ENCODE measurements around the gene TOGARAM1. TPM values are rescaled to one million over a fixed set of nuclear protein-coding genes. Genes with fewer than 3 reads are reported as not detected.

The TOGARAM1 gene, protein sequence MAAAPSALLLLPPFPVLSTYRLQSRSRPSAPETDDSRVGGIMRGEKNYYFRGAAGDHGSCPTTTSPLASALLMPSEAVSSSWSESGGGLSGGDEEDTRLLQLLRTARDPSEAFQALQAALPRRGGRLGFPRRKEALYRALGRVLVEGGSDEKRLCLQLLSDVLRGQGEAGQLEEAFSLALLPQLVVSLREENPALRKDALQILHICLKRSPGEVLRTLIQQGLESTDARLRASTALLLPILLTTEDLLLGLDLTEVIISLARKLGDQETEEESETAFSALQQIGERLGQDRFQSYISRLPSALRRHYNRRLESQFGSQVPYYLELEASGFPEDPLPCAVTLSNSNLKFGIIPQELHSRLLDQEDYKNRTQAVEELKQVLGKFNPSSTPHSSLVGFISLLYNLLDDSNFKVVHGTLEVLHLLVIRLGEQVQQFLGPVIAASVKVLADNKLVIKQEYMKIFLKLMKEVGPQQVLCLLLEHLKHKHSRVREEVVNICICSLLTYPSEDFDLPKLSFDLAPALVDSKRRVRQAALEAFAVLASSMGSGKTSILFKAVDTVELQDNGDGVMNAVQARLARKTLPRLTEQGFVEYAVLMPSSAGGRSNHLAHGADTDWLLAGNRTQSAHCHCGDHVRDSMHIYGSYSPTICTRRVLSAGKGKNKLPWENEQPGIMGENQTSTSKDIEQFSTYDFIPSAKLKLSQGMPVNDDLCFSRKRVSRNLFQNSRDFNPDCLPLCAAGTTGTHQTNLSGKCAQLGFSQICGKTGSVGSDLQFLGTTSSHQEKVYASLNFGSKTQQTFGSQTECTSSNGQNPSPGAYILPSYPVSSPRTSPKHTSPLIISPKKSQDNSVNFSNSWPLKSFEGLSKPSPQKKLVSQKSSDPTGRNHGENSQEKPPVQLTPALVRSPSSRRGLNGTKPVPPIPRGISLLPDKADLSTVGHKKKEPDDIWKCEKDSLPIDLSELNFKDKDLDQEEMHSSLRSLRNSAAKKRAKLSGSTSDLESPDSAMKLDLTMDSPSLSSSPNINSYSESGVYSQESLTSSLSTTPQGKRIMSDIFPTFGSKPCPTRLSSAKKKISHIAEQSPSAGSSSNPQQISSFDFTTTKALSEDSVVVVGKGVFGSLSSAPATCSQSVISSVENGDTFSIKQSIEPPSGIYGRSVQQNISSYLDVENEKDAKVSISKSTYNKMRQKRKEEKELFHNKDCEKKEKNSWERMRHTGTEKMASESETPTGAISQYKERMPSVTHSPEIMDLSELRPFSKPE (N-terminal part only)
- 11.3 and 19.4 TPM in 2 replicates for total RNA-seq

DNA sequence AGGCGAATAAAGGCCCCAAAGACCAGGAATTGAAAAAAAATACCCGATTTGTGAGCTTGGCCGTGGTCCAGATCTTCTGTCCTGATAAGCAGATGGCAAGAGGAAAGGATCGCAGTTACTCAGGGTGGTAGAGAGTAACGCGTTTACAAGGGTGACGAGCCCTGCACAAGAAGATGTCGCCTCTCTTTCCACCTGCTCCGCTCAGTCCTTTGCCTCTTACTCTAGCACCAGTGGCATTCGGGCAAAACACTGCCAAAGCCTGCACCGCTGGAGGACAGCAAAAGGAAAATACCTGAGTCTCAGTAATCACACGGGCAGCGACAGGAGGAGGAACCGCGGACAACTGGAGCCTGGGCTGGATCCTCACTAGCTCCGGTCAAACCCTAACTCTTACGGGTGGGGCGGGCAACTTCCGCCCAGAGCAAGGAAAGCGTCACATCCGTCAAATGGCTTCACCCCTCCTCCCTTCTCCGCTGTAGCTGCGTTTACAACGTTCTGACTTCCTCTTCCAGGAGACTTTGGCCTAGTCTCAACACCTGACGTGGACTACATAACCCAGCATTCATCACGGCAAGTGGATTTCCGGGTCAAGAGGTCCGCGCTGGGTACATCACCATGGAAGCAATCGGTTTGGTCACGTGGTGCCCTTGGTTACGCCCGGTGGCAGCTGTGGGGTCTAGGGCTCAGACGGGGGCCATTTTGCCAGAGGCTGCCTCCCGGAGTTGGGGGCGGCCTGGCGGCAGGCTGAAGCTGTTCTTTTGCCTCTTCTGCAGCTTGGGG, at the start of gene TOGARAM1, which contains the start of gene KLHL28:
TSS of gene TOGARAM1 (plus strand) at position 637 of the 780 bp plus-strand sequence. CDS start 232 bp downstream, outside the sequence.
TSS of gene KLHL28 (minus strand) at position 394 of the 780 bp plus-strand sequence. CDS start 16,019 bp downstream, outside the sequence.

DNA sequence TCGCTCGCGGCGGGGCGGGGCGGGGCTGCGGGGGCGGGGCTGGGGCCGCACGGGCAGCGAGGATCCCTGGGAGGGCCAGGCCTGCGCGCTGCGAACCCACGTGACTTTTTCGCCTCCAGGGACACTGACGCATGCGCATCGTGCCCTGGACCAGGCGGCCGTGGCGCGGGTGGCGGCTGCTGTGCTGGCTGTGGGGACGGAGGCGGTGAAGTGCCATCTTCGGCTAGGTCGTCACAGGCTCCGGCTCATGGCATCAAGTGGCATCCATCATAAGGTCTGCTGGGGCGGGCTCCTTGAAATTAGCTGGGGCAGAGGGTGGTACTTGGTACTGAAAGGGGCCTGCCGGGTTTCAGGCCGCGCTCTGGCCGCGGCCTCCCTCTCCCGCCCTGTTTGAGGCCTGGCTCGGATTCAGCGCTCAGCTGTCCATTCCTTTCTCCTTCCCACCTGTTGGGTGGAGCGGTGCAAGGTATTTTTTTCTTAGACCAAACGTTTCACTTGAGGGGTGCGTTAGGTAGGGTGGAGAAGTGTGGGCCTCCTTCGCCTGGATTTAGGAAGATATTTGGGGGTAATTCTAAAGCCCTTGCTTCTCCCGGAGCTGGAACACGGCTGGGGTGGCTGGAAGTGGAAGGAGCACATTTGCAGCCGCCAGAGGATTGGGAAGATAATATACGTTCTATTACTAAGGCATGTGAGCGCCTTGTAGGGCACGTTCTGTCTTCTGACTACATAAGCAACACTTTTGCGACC, 122.2 kb downstream of the TOGARAM1 start, which contains the start of gene PRPF39:
TSS of gene PRPF39 (plus strand) at position 141 of the 747 bp plus-strand sequence. CDS start 11,124 bp downstream, outside the sequence.

Other genes with a start within 250 kb of the TOGARAM1 start
- 18.7 and 19.8 TPM in 2 replicates for gene KLHL28, start 243 bp upstream of the TOGARAM1 start, total RNA-seq
- 25.3 and 34.4 TPM in 2 replicates for gene PRPF39, start 121.9 kb downstream of the TOGARAM1 start, total RNA-seq
- gene FKBP3, start 172.3 kb downstream of the TOGARAM1 start, total RNA-seq = 22.6 and 33.2 TPM in 2 replicates
- gene FANCM, start 173.7 kb downstream of the TOGARAM1 start, total RNA-seq = 3.1 and 3.7 TPM in 2 replicates